Sigmoid colon (tissue), 7 donors: ENCODE data around the gene HNRNPH3. TPM values are rescaled to one million over a fixed set of nuclear protein-coding genes. Genes with fewer than 3 reads are reported as not detected.

ENCODE experiments used
- DNase-seq: peaks from one replicate; pipeline ENCODE4 v3.0.0-alpha.2; 2019
- H3K27ac ChIP-seq, 4 donors: fragments of 200-600 bp; sonication (generic); one replicate each; pipeline ENCODE4 v1.5.1; 2016 to 2019; ENCODE audit warnings: mild to moderate bottlenecking in 1 of 4
- H3K27me3 ChIP-seq, 3 donors: fragments of 200-600 bp; sonication (generic); one replicate each; pipeline ENCODE4 v1.5.1; 2019; ENCODE audit warnings: mild to moderate bottlenecking in 1 of 3
- H3K36me3 ChIP-seq, 4 donors: fragments of 200-600 bp; sonication (generic); one replicate each; pipeline ENCODE4 v1.5.1; 2016 to 2019
- H3K4me1 ChIP-seq, 4 donors: fragments of 200-600 bp; sonication (generic); one replicate each; pipeline ENCODE4 v1.5.1; 2017 to 2019
- H3K4me3 ChIP-seq, 4 donors: fragments of 200-600 bp; sonication (generic); one replicate each; pipeline ENCODE4 v1.5.1; 2017 to 2019; ENCODE audit warnings: mild to moderate bottlenecking in 2 of 4, moderate library complexity in 1 of 4
- H3K9me3 ChIP-seq, 4 donors: fragments of 200-600 bp in 3 of 4; sonication (generic) in 3 of 4; one replicate each; pipeline versions ENCODE4 v1.5.1 to v1.6.1; 2013 to 2019
- CTCF ChIP-seq, 4 experiments: fragments of 450-650 bp in 3 of 4; fragments of 200-600 bp in 1 of 4; IDR thresholded peaks; one replicate each; pipeline ENCODE4 v1.5.1; 2016 to 2019; ENCODE audit warnings: antibody characterized with exemption in 4 of 4, mild to moderate bottlenecking in 3 of 4, moderate library complexity in 2 of 4
- EP300 ChIP-seq, 4 donors: sonication (generic); formaldehyde crosslinking; IDR thresholded peaks; one replicate each; pipeline ENCODE4 v1.6.1; 2017; ENCODE audit warnings: antibody characterized with exemption in 4 of 4
- POLR2A ChIP-seq, 2 donors: fragments of 450-650 bp; IDR thresholded peaks; one replicate each; pipeline ENCODE4 v1.6.1; 2016; ENCODE audit warnings: antibody characterized with exemption in 2 of 2, mild to moderate bottlenecking in 2 of 2, moderate library complexity in 2 of 2
- POLR2AphosphoS5 ChIP-seq, 4 donors: sonication (generic); formaldehyde crosslinking; IDR thresholded peaks; one replicate each; pipeline ENCODE4 v1.6.1; 2017; ENCODE audit warnings: antibody characterized with exemption in 4 of 4
- WGBS, 2 donors: extraction: QIAGEN DNeasy Blood & Tissue Kit; methylation state at CpG; one replicate each; pipeline ENCODE4 v1.1.7; 2013; 5-methylcytosine and 5-hydroxymethylcytosine counted together
- intact Hi-C: fragments of 100-400 bp; cut with DNase I; formaldehyde crosslinking; loops from one replicate; pipeline ENCODE4 v1.15.1; 2023
- polyA plus RNA-seq, 3 donors: library from polyadenylated mRNA; stranded (reverse); fragments of 200-250 nt; gene quantifications; one replicate each; pipeline ENCODE4 v1.2.3, GENCODE V29; 2013
- total RNA-seq, 4 donors: library from RNA; depleted of rRNA; stranded (reverse); fragments of >200 nt; gene quantifications; one replicate each; pipeline ENCODE4 v1.1.0, GENCODE V29; 2016
- donor health status: healthy with polysubstance abuse.
- donor health status: Bipolar disorder and iron deficiency.
- donor health status: healthy.

Gene HNRNPH3
- total and polyA plus RNA-seq, 7 donors: 50.7 to 148 (median 68.3) TPM

DNA sequence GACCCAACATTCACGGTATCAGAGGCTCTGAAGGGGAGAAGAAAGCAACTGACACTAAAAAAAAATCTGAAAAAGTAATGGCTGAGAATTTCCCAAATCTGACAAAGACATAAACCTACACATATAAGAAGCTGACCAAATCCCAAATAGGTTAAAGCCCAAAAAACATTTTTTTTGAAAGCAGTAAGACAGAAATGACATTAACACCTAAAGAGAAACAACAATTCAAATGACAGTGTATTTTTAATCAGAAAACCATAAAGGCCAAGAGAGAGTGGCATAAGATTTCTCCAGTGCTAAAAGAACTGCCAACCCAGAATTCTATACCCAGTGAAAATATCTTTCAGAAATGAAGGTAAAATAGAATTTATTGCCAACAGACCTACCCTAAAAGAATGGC lies 39.7 kb downstream of the HNRNPH3 start:
- no peak for DNase-seq
- H3K9me3 ChIP-seq: peaks cover 0 to 16% (median 0%) of the 10 kb centered on the region in 4 donors
- H3K4me1 ChIP-seq: no peaks in the 10 kb centered on the region
- WGBS, 2 donors: 94 to 100% methylated on average over 1 of the region's 1 CpG
- no peak overlapping the region for H3K27ac ChIP-seq
- H3K36me3 ChIP-seq: peaks cover 14 to 83% (median 27%) of the 10 kb centered on the region in 4 donors
- TF ChIP-seq EP300 (IDR thresholded peaks at IDR 0.05) (no peak), CTCF (IDR thresholded peaks at IDR 0.05) (no peak), POLR2A (IDR thresholded peaks at IDR 0.05) (no peak), POLR2AphosphoS5 (IDR thresholded peaks at IDR 0.05) (no peak)
- H3K27me3 ChIP-seq: no peaks in the 10 kb centered on the region
- intact Hi-C loops: no loop called here
- H3K4me3 ChIP-seq: no peak overlapping the region

- Histone ChIP-seq H3K27me3 (no peaks in the 10 kb centered on the region), H3K36me3 (peaks cover 10 to 99% (median 35%) of the 10 kb centered on the region in 4 donors), H3K9me3 (no peaks in the 10 kb centered on the region), H3K4me1 (no peaks in the 10 kb centered on the region), H3K4me3 (no peak overlapping the region), H3K27ac (no peak overlapping the region)
- DNase-seq: no peak
- intact Hi-C loops: no loop called here
- 71 to 84% methylated on average over 2 of the region's 2 CpGs for WGBS, 2 donors
- no peak for TF ChIP-seq POLR2A (IDR thresholded peaks at IDR 0.05)
- TF ChIP-seq POLR2AphosphoS5 (IDR thresholded peaks at IDR 0.05): no peak
- TF ChIP-seq CTCF (IDR thresholded peaks at IDR 0.05): no peak
- TF ChIP-seq EP300 (IDR thresholded peaks at IDR 0.05): no peak
These were observed 53.9 kb downstream of the HNRNPH3 start for GRCh38 chr10:68385740-68386139.

Other genes starting within 250 kb of the HNRNPH3 start
- gene MYPN, start 222.6 kb upstream of the HNRNPH3 start, total RNA-seq: not detected
- 1 to 10 TPM in 1 of 3 donors, under 1 TPM in 2; 0.23 to 1.6 (median 0.60) TPM for gene MYPN, start 222.6 kb upstream of the HNRNPH3 start, polyA plus RNA-seq
- under 1 TPM in 1 of 4 donors, not detected in 3; 0.71 TPM for gene ATOH7, start 100.0 kb upstream of the HNRNPH3 start, total RNA-seq
- under 1 TPM in 2 of 3 donors, not detected in 1; 0.15 to 0.60 TPM for gene ATOH7, start 100.0 kb upstream of the HNRNPH3 start, polyA plus RNA-seq
- 10 to 100 TPM in 1 of 4 donors, 1 to 10 TPM in 3; 4.6 to 10.7 (median 7.0) TPM for gene PBLD, start 864 bp downstream of the HNRNPH3 start, total RNA-seq
- gene PBLD, start 864 bp downstream of the HNRNPH3 start, polyA plus RNA-seq: 10 to 100 TPM; 19.4 to 83.7 (median 61.9) TPM
- 10 to 100 TPM; 19.3 to 34.9 (median 26.7) TPM for gene RUFY2, start 75.2 kb downstream of the HNRNPH3 start, total RNA-seq
- 1 to 10 TPM; 5.8 to 6.0 (median 5.9) TPM for gene RUFY2, start 75.2 kb downstream of the HNRNPH3 start, polyA plus RNA-seq
- gene DNA2, start 139.9 kb downstream of the HNRNPH3 start, total RNA-seq: 1 to 10 TPM; 1.7 to 6.4 (median 2.6) TPM
- 1 to 10 TPM in 1 of 3 donors, under 1 TPM in 2; under 0.01 to 3.0 (median 0.69) TPM for gene DNA2, start 139.9 kb downstream of the HNRNPH3 start, polyA plus RNA-seq
- gene SLC25A16, start 195.5 kb downstream of the HNRNPH3 start, total RNA-seq: 100 to 1,000 TPM in 1 of 4 donors, 10 to 100 TPM in 3; 23.5 to 238 (median 25.1) TPM
- 1 to 10 TPM; 7.2 to 9.5 (median 8.0) TPM for gene SLC25A16, start 195.5 kb downstream of the HNRNPH3 start, polyA plus RNA-seq
- gene TET1, start 228.3 kb downstream of the HNRNPH3 start, total RNA-seq: 1 to 10 TPM; 6.4 to 8.9 (median 6.9) TPM
- under 1 TPM in 2 of 3 donors, not detected in 1; under 0.01 to 0.41 TPM for gene TET1, start 228.3 kb downstream of the HNRNPH3 start, polyA plus RNA-seq